OCI-LY3 (cell line): ENCODE measurements around the gene WDR27.

Source experiments
- H2AFZ ChIP-seq: fragments of 200-600, 300-600 bp; shearing (Covaris generic); 2 replicates; pipeline ENCODE4 v1.6.0; 2014; ENCODE audit warnings: antibody characterized with exemption, low read depth, low read length
- H3K27ac ChIP-seq: fragments of 200-600, 300-600 bp; sonication (generic); 2 replicates; pipeline ENCODE4 v1.5.1; 2014; ENCODE audit warnings: mild to moderate bottlenecking, low read length, moderate library complexity, mixed read lengths
- H3K27me3 ChIP-seq: fragments of 200-600, 300-600 bp; sonication (generic); 2 replicates; pipeline ENCODE4 v1.6.1; 2014; ENCODE audit warnings: low read depth, low read length, mixed read lengths
- H3K36me3 ChIP-seq: fragments of 200-600, 300-600 bp; sonication (generic); replicated peaks from 2 replicates; pipeline ENCODE3; 2014; ENCODE audit warnings: low read depth, low read length, mixed read lengths
- H3K4me1 ChIP-seq: fragments of 300-600, 200-600 bp; sonication (generic); 2 replicates; pipeline ENCODE4 v1.6.1; 2014; ENCODE audit warnings: low read length, mixed read lengths
- H3K4me2 ChIP-seq: fragments of 200-600, 300-600 bp; sonication (generic); 2 replicates; pipeline ENCODE4 v1.6.1; 2014; ENCODE audit warnings: low read length, mixed read lengths
- H3K4me3 ChIP-seq: fragments of 300-600, 200-600 bp; sonication (generic); 2 replicates; pipeline ENCODE4 v1.5.1; 2014; ENCODE audit warnings: antibody characterized with exemption, mild to moderate bottlenecking, low read length, moderate library complexity
- H3K79me2 ChIP-seq: fragments of 300-600, 200-600 bp; shearing (Covaris generic); 2 replicates; pipeline ENCODE4 v1.6.1; 2014; ENCODE audit warnings: mild to moderate bottlenecking, low read length, mixed read lengths
- H3K9ac ChIP-seq: fragments of 300-600, 200-600 bp; shearing (Covaris generic); 2 replicates; pipeline ENCODE4 v1.6.0; 2014; ENCODE audit warnings: mild to moderate bottlenecking, low read length, moderate library complexity
- H3K9me3 ChIP-seq: fragments of 200-600, 300-600 bp; shearing (Covaris generic); 2 replicates; pipeline ENCODE4 v1.6.1; 2014; ENCODE audit warnings: low read length, mixed read lengths; ENCODE audit not compliant: insufficient read depth
- H4K20me1 ChIP-seq: fragments of 200-600, 300-600 bp; sonication (generic); 2 replicates; pipeline ENCODE4 v1.6.1; 2016; ENCODE audit warnings: low read length, mixed read lengths; ENCODE audit not compliant: insufficient read depth
- CTCF ChIP-seq: fragments of 200-600, 300-600 bp; sonication (generic); IDR thresholded peaks from 2 replicates; pipeline ENCODE4 v1.5.1; 2014; ENCODE audit warnings: antibody characterized with exemption, low read length, low read depth
- EZH2phosphoT487 ChIP-seq: fragments of 200-600 bp; shearing (Covaris generic); IDR thresholded peaks from 2 replicates; pipeline ENCODE4 v1.6.1; 2018; ENCODE audit warnings: antibody characterized with exemption, mixed run types, low read depth

WDR27 gene

GRCh38 chr6:169738976-169739529 lies 37.2 kb upstream of the WDR27 start:
- no peak overlapping the region for H3K4me3 ChIP-seq
- H2AFZ ChIP-seq = no peak overlapping the region
- no peak for TF ChIP-seq CTCF
- no peak for TF ChIP-seq EZH2phosphoT487
- no peaks in the 10 kb centered on the region for H3K9me3 ChIP-seq
- no peaks in the 10 kb centered on the region for H3K79me2 ChIP-seq
- no peaks in the 10 kb centered on the region for H3K36me3 ChIP-seq
- no peak overlapping the region for H3K9ac ChIP-seq
- no peak overlapping the region for H3K4me2 ChIP-seq
- no peaks in the 10 kb centered on the region for H3K4me1 ChIP-seq
- no peak overlapping the region for H3K27ac ChIP-seq
- H3K27me3 ChIP-seq = no peaks in the 10 kb centered on the region
- H4K20me1 ChIP-seq = no peaks in the 10 kb centered on the region

- H3K9me3 ChIP-seq = no peaks in the 10 kb centered on the region
- no peaks in the 10 kb centered on the region for H3K36me3 ChIP-seq
- H2AFZ ChIP-seq = no peak overlapping the region
- H3K27me3 ChIP-seq = no peaks in the 10 kb centered on the region
- no peak overlapping the region for H3K4me3 ChIP-seq
- no peak overlapping the region for H3K9ac ChIP-seq
- no peak overlapping the region for H3K27ac ChIP-seq
- H4K20me1 ChIP-seq = no peaks in the 10 kb centered on the region
- H3K79me2 ChIP-seq = no peaks in the 10 kb centered on the region
- no peaks in the 10 kb centered on the region for H3K4me1 ChIP-seq
- no peak for TF ChIP-seq CTCF
- no peak for TF ChIP-seq EZH2phosphoT487
- H3K4me2 ChIP-seq = no peak overlapping the region
Observed at GRCh38 chr6:169738204-169738975, 36.6 kb upstream of the WDR27 start.

- H3K4me2 ChIP-seq = no peak overlapping the region
- no peaks in the 10 kb centered on the region for H4K20me1 ChIP-seq
- H3K79me2 ChIP-seq = no peaks in the 10 kb centered on the region
- no peak overlapping the region for H2AFZ ChIP-seq
- no peaks in the 10 kb centered on the region for H3K27me3 ChIP-seq
- no peak overlapping the region for H3K27ac ChIP-seq
- H3K9ac ChIP-seq = no peak overlapping the region
- no peak overlapping the region for H3K4me3 ChIP-seq
- TF ChIP-seq CTCF = no peak
- TF ChIP-seq EZH2phosphoT487 = no peak
- no peaks in the 10 kb centered on the region for H3K9me3 ChIP-seq
- H3K36me3 ChIP-seq = no peaks in the 10 kb centered on the region
- H3K4me1 ChIP-seq = peaks cover 6% of the 10 kb centered on the region; the same call in 1 of the 2 replicates
Observed at GRCh38 chr6:169729961-169730360, 28.1 kb upstream of the WDR27 start.

GRCh38 chr6:169726963-169727362 lies 25.1 kb upstream of the WDR27 start:
- Histone ChIP-seq H3K4me2 (no peak overlapping the region), H3K4me3 (no peak overlapping the region), H4K20me1 (peaks cover 13% of the 10 kb centered on the region), H3K79me2 (peaks cover 17% of the 10 kb centered on the region), H3K27ac (no peak overlapping the region), H3K4me1 (peaks cover 11% of the 10 kb centered on the region; the same call in 1 of the 2 replicates), H3K27me3 (no peaks in the 10 kb centered on the region), H3K9ac (no peak overlapping the region), H3K9me3 (no peaks in the 10 kb centered on the region), H2AFZ (no peak overlapping the region), H3K36me3 (no peaks in the 10 kb centered on the region)
- TF ChIP-seq EZH2phosphoT487 (no peak), CTCF (no peak)
